Middle frontal gyrus (tissue), 1 donor: Measurements from ENCODE around the gene CLEC9A.

Experiments
- DNase-seq: peaks from one replicate; pipeline ENCODE4 v3.0.0-alpha.2; 2015; ENCODE audit warnings: low spot score; ENCODE audit errors: extremely low spot score

CLEC9A gene

DNA sequence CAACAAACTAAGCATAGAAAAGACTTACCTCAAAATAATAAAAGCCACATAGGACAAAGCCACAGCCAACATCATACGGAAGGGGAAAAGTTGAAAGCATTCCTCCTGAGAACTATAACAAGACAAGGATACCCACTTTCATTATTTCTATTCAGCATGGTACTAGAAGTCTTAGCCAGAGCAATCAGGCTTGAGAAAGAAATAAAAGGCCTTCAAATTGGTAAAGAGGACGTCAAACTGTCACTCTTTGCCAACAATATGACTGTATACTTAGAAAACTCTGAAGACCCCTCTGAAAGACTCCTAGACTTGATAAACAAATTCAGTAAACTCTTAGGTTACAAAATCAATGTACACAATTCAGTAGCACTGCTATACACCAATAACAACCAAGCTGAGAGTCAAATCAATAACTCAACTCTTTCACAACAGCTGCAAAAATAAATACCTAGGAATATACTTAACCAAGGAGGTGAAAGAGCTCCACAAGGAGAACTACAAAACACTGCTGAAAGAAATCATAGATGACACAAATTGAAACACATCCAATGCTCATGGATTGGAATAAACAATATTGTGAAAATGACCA, 79.9 kb downstream of the CLEC9A start:
- no peak for DNase-seq

DNA sequence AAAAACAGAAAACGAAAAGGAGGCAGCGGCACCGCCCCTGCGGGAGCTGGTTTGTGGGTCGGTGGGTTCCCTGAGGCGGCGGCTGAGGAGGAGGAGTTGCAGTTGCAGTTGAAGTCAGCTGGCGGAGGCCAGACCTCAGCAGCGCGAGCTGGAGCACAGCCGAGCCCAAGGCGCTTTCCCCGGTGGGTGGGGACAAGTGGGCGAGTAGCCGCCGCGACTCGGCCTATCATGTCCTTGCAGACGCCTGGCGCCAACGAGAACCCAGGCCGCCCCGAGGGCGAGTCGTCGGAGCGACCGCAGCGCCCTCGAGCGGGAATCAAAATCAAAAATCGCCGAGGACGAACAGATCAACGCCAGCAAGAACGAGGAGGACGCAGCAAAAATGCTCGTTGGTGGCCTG, 81.0 kb downstream of the CLEC9A start:
- DNase-seq: no peak

DNA sequence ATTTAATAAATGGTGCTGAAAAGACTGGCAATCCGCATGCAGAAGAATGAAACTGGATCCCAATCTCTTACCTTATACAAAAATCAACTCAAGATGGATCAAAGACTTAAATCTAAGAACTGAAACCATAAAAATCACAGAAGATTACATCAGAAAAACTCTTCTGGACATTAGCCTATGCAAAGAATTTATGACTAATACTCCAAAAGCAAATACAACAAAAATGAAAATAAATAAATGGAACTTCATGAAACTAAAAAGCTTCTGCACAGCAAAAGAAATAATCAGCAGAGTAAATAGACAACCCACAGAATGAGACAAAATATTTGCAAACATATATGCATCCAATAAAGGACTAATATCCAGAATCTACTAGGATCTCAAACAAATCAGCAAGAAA, 82.6 kb downstream of the CLEC9A start:
- DNase-seq: no peak

DNA sequence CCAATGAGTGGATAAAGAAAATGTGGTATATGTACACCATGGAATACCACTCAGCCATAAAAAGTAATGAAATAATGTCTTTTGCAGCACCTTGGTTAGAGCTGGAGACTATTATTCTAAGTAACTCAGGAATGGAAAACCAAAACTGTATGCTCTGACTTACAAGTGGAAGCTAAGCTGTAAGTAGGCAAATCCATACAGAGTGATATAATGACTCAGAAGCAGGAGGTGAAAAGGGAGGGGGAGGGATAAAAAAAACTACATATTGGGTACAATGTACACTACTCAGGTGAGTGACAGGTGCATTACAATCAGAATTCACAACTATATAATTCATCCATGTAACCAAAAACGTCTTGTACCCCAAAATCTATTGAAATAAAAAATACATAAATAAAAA, 83.4 kb downstream of the CLEC9A start:
- DNase-seq: no peak

DNA sequence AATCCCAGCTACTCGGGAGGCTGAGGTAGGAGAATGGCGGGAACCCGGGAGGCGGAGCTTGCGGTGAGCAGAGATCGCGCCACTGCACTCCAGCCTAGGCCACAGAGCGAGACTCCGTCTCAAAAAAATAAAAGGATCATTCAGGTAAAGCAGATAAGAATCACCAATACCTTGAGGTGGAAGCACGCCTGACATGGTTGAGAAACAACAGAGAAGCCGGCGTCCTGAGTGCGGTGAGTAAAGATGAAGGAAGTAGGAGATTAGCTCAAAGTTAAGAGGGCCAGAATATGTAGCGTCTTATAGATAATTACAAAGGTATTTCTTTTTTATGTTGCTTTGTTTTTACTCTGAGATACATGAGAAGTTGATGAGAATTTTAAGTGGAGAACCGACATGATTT, 84.8 kb downstream of the CLEC9A start:
- no peak for DNase-seq
